CD4-positive, alpha-beta T cell (primary cell): Measurements from ENCODE around the gene KCNN1. TPM values are rescaled to one million over a fixed set of nuclear protein-coding genes. Genes with fewer than 3 reads are reported as not detected.

Experiments
- ATAC-seq: fragments of 200-7000 bp; cut with Tn5 transposase; one replicate; pipeline ENCODE4 v1.10.0; 2022; ENCODE audit warnings: mild to moderate bottlenecking; ENCODE audit not compliant: poor library complexity
- CTCF ChIA-PET: fragments of 350-600 bp; sonication (Branson Sonifier 250); formaldehyde crosslinking; loops from one replicate; lab custom pipeline; 2021; ENCODE audit warnings: antibody characterized with exemption, inconsistent platforms; lab: Charles Lee
- POLR2A ChIA-PET: fragments of 350-600 bp; sonication (Branson Sonifier 250); formaldehyde crosslinking; loops from one replicate; lab custom pipeline; 2021; ENCODE audit warnings: antibody characterized with exemption, inconsistent platforms; lab: Charles Lee
- DNase-seq, 14 experiments: peaks; one replicate each; pipeline ENCODE4 v3.0.0-alpha.2; 2013 to 2020; ENCODE audit warnings: mixed read lengths in 2 of 14
- H3K27ac ChIP-seq, 2 donors: one replicate each; pipeline versions ENCODE4 v1.5.1 to v1.7.0; 2013; ENCODE audit warnings: low read length in 2 of 2, low read depth in 1 of 2, mild to moderate bottlenecking in 1 of 2
- H3K27me3 ChIP-seq, 2 experiments: 1 replicate in 1 of 2; 2 replicates in 1 of 2; pipeline versions ENCODE4 v1.6.1 to v1.7.0; 2013; ENCODE audit warnings: low read length in 2 of 2, control low read depth in 1 of 2, mild to moderate bottlenecking in 1 of 2, moderate library complexity in 1 of 2; ENCODE audit not compliant: insufficient read depth in 2 of 2, control insufficient read depth in 1 of 2
- H3K36me3 ChIP-seq: one replicate; pipeline ENCODE4 v1.6.1; 2013; ENCODE audit warnings: low read length, control low read depth; ENCODE audit not compliant: insufficient read depth
- H3K4me1 ChIP-seq: one replicate; pipeline ENCODE4 v1.6.1; 2013; ENCODE audit warnings: low read length, control low read depth; ENCODE audit not compliant: insufficient read depth
- H3K4me3 ChIP-seq: one replicate; pipeline ENCODE4 v1.5.1; 2013; ENCODE audit warnings: mild to moderate bottlenecking, low read length, moderate library complexity
- H3K9me3 ChIP-seq, 2 experiments: 1 replicate in 1 of 2; 2 replicates in 1 of 2; pipeline versions ENCODE4 v1.6.1 to v1.7.0; 2013; ENCODE audit warnings: low read length in 2 of 2, mild to moderate bottlenecking in 2 of 2, control low read depth in 1 of 2, moderate library complexity in 1 of 2; ENCODE audit not compliant: control insufficient read depth in 1 of 2, insufficient read depth in 1 of 2
- H3K27ac Mint-ChIP-seq: one replicate; pipeline ENCODE4 v1.8.0; 2020; ENCODE audit warnings: mixed read lengths
- H3K27me3 Mint-ChIP-seq: one replicate; pipeline ENCODE4 v1.8.0; 2021; ENCODE audit warnings: mixed read lengths
- H3K36me3 Mint-ChIP-seq: one replicate; pipeline ENCODE4 v1.8.0; 2021; ENCODE audit warnings: low read depth, mixed read lengths
- H3K4me1 Mint-ChIP-seq: one replicate; pipeline ENCODE4 v1.8.0; 2021; ENCODE audit warnings: low read depth, mixed read lengths
- H3K4me3 Mint-ChIP-seq: one replicate; pipeline ENCODE4 v1.8.0; 2020; ENCODE audit warnings: mild to moderate bottlenecking, mixed read lengths
- H3K9me3 Mint-ChIP-seq: one replicate; pipeline ENCODE4 v1.8.0; 2020; ENCODE audit warnings: mixed read lengths
- CTCF ChIP-seq: fragments of 200-600 bp; IDR thresholded peaks from one replicate; pipeline ENCODE4 v1.8.0; 2022; ENCODE audit warnings: antibody characterized with exemption, mild to moderate bottlenecking
- intact Hi-C, 2 experiments: fragments of 100-400 bp; cut with DNase I in 1 of 2; cut with micrococcal nuclease in 1 of 2; formaldehyde crosslinking; loops; one replicate each; pipeline versions ENCODE4 v1.15.1 to v1.9.0; 2023 to 2025; cut with DNase I, micrococcal nuclease
- total RNA-seq, 174 experiments: library from RNA in 2 of 174; stranded (reverse) in 2 of 174; gene quantifications; one replicate each; pipeline ENCODE4 v1.2.3 and lab custom pipeline; 2021 to 2026

Gene KCNN1
- total RNA-seq, 2 experiments from 2014 or later = not detected

GRCh38 chr19:17922138-17922537 is 44.8 kb upstream of the KCNN1 start:
- TF ChIP-seq CTCF = no peak
- no peak for DNase-seq
- Histone ChIP-seq H3K4me1 (no peaks in the 10 kb centered on the region), H3K4me3 (no peak overlapping the region), H3K9me3 (no peaks in the 10 kb centered on the region), H3K27me3 (peaks cover 0 to 2% of the 10 kb centered on the region in 2 experiments), H3K27ac (no peak overlapping the region), H3K36me3 (no peaks in the 10 kb centered on the region)
- ATAC-seq = no peak
- no peaks in the 10 kb centered on the region for H3K36me3 Mint-ChIP-seq
- H3K27me3 Mint-ChIP-seq = no peaks in the 10 kb centered on the region
- CTCF ChIA-PET = interaction anchor here (1.6 kb wide), 1 partner anchor 10 kb away, joined by 3 read pairs; the partner anchor contains the start of gene CCDC124
- intact Hi-C loops = no loop called here
- POLR2A ChIA-PET = no interaction called here
- H3K9me3 Mint-ChIP-seq = no peaks in the 10 kb centered on the region
- no peak overlapping the region for H3K27ac Mint-ChIP-seq
- H3K4me1 Mint-ChIP-seq = no peaks in the 10 kb centered on the region
- H3K4me3 Mint-ChIP-seq = no peak overlapping the region

- no peaks in the 10 kb centered on the region for H3K36me3 Mint-ChIP-seq
- H3K4me3 ChIP-seq = no peak overlapping the region
- ChIA-PET POLR2A (no interaction called here), CTCF (interaction anchor here (2.0 kb wide), 1 partner anchor 67 kb away, joined by 6 read pairs; the partner anchor contains the start of gene RPL18A)
- no peak overlapping the region for H3K27ac Mint-ChIP-seq
- ATAC-seq (no peak), DNase-seq (no peak)
- no peak overlapping the region for H3K4me3 Mint-ChIP-seq
- TF ChIP-seq CTCF = no peak
- no peaks in the 10 kb centered on the region for H3K4me1 Mint-ChIP-seq
- no peaks in the 10 kb centered on the region for H3K27me3 Mint-ChIP-seq
- no peaks in the 10 kb centered on the region for H3K4me1 ChIP-seq
- no peaks in the 10 kb centered on the region for H3K36me3 ChIP-seq
- no peaks in the 10 kb centered on the region for H3K9me3 ChIP-seq
- no peaks in the 10 kb centered on the region for H3K9me3 Mint-ChIP-seq
- intact Hi-C loops = no loop called here
- no peak overlapping the region for H3K27ac ChIP-seq
- H3K27me3 ChIP-seq = no peaks in the 10 kb centered on the region
Observed at GRCh38 chr19:17926044-17926443, 40.9 kb upstream of the KCNN1 start.

- no peaks in the 10 kb centered on the region for H3K9me3 Mint-ChIP-seq
- H3K27me3 Mint-ChIP-seq = no peaks in the 10 kb centered on the region
- intact Hi-C loops = no loop called here
- DNase-seq (no peak), ATAC-seq (no peak)
- H3K27ac Mint-ChIP-seq = no peak overlapping the region
- no peak overlapping the region for H3K4me3 ChIP-seq
- ChIA-PET CTCF (interaction anchor here (6.7 kb wide), 1 partner anchor 69 kb away, joined by 226 read pairs; the partner anchor contains the start of gene RPL18A), POLR2A (no interaction called here)
- H3K27ac ChIP-seq = no peak overlapping the region
- peaks cover 18% of the 10 kb centered on the region for H3K4me1 Mint-ChIP-seq
- TF ChIP-seq CTCF = no peak
- H3K27me3 ChIP-seq = no peaks in the 10 kb centered on the region
- H3K4me3 Mint-ChIP-seq = no peak overlapping the region
- H3K4me1 ChIP-seq = peaks cover 21% of the 10 kb centered on the region
- no peaks in the 10 kb centered on the region for H3K9me3 ChIP-seq
- no peaks in the 10 kb centered on the region for H3K36me3 ChIP-seq
- H3K36me3 Mint-ChIP-seq = peaks cover 6% of the 10 kb centered on the region
Observed at GRCh38 chr19:17929056-17929455, 37.9 kb upstream of the KCNN1 start.
